Mesenchymal stem cell (in vitro differentiated cells and primary cell): Measurements from ENCODE around the gene MSX1.

Source experiments
- DNase-seq: peaks from one replicate; pipeline ENCODE4 v3.0.0-alpha.2; 2013
- H2AFZ ChIP-seq: one replicate; pipeline ENCODE4 v1.6.1; 2013; ENCODE audit warnings: low read depth, mild to moderate bottlenecking, control low read depth, inconsistent platforms, low read length, moderate library complexity
- H2AK5ac ChIP-seq: 2 replicates; pipeline ENCODE4 v1.6.1; 2013; ENCODE audit warnings: low read length, moderate library complexity, mild to moderate bottlenecking, inconsistent platforms; ENCODE audit not compliant: severe bottlenecking
- H2BK120ac ChIP-seq: one replicate; pipeline ENCODE4 v1.6.1; 2013; ENCODE audit warnings: low read depth, mild to moderate bottlenecking, inconsistent platforms, low read length, moderate library complexity
- H2BK12ac ChIP-seq, 2 experiments: one replicate each; pipeline ENCODE4 v1.6.1; 2013; ENCODE audit warnings: inconsistent platforms in 2 of 2, low read length in 2 of 2, mild to moderate bottlenecking in 2 of 2, moderate library complexity in 2 of 2, control low read depth in 1 of 2
- H2BK15ac ChIP-seq: one replicate; pipeline ENCODE4 v1.6.1; 2013; ENCODE audit warnings: mild to moderate bottlenecking, low read depth, inconsistent platforms; ENCODE audit not compliant: poor library complexity, severe bottlenecking
- H2BK5ac ChIP-seq: 2 replicates; pipeline ENCODE4 v1.6.1; 2013; ENCODE audit warnings: low read depth, mild to moderate bottlenecking, low read length, control low read depth, inconsistent platforms; ENCODE audit not compliant: poor library complexity, severe bottlenecking
- H3K14ac ChIP-seq, 2 experiments: one replicate each; pipeline ENCODE4 v1.6.1; 2013; ENCODE audit warnings: inconsistent platforms in 2 of 2, low read length in 2 of 2, control low read depth in 1 of 2, mild to moderate bottlenecking in 1 of 2, moderate library complexity in 1 of 2
- H3K18ac ChIP-seq, 2 experiments: one replicate each; pipeline ENCODE4 v1.6.1; 2013; ENCODE audit warnings: inconsistent platforms in 2 of 2, low read length in 2 of 2, control low read depth in 1 of 2, low read depth in 1 of 2, mild to moderate bottlenecking in 1 of 2
- H3K23ac ChIP-seq, 2 experiments: one replicate each; pipeline ENCODE4 v1.6.1; 2013; ENCODE audit warnings: inconsistent platforms in 2 of 2, low read length in 2 of 2, mild to moderate bottlenecking in 2 of 2, moderate library complexity in 2 of 2, control low read depth in 1 of 2
- H3K27ac ChIP-seq: 2 replicates; pipeline ENCODE4 v1.5.1; 2013; ENCODE audit warnings: mild to moderate bottlenecking, moderate library complexity, low read length, control low read depth, inconsistent platforms; ENCODE audit not compliant: poor library complexity, severe bottlenecking
- H3K27me3 ChIP-seq, 2 experiments: 2 replicates each; pipeline versions ENCODE4 v1.6.1 to v1.7.0; 2013; ENCODE audit warnings: low read length in 2 of 2, mild to moderate bottlenecking in 2 of 2, moderate library complexity in 2 of 2, control low read depth in 1 of 2, inconsistent platforms in 1 of 2; ENCODE audit not compliant: control insufficient read depth in 1 of 2, insufficient read depth in 1 of 2
- H3K36me3 ChIP-seq, 2 experiments: 2 replicates each; pipeline versions ENCODE4 v1.6.1 to v1.7.0; 2013; ENCODE audit warnings: low read length in 2 of 2, control low read depth in 1 of 2, inconsistent platforms in 1 of 2, low read depth in 1 of 2, mild to moderate bottlenecking in 1 of 2; ENCODE audit not compliant: insufficient read depth in 2 of 2, control insufficient read depth in 1 of 2
- H3K4ac ChIP-seq, 2 experiments: one replicate each; pipeline ENCODE4 v1.6.1; 2013; ENCODE audit warnings: inconsistent platforms in 2 of 2, low read length in 2 of 2, mild to moderate bottlenecking in 2 of 2, moderate library complexity in 2 of 2, control low read depth in 1 of 2, low read depth in 1 of 2
- H3K4me1 ChIP-seq: 2 replicates; pipeline ENCODE4 v1.6.1; 2013; ENCODE audit warnings: low read depth, low read length, control low read depth; ENCODE audit not compliant: control insufficient read depth, insufficient read depth
- H3K4me2 ChIP-seq: 2 replicates; pipeline ENCODE4 v1.6.1; 2013; ENCODE audit warnings: low read length, mild to moderate bottlenecking, inconsistent platforms; ENCODE audit not compliant: poor library complexity, severe bottlenecking
- H3K4me3 ChIP-seq, 2 experiments: 2 replicates each; pipeline versions ENCODE4 v1.5.1 to v1.7.0; 2013; ENCODE audit warnings: low read length in 2 of 2, mild to moderate bottlenecking in 2 of 2, control low read depth in 1 of 2, low read depth in 1 of 2; ENCODE audit not compliant: insufficient read depth in 1 of 2
- H3K79me1 ChIP-seq: replicated peaks from 2 replicates; pipeline ENCODE4 v1.6.1; 2013; ENCODE audit warnings: mild to moderate bottlenecking, control low read depth, low read length, inconsistent platforms; ENCODE audit not compliant: poor library complexity, severe bottlenecking
- H3K9ac ChIP-seq: 2 replicates; pipeline ENCODE4 v1.7.0; 2013; ENCODE audit warnings: mild to moderate bottlenecking, low read length, moderate library complexity
- H3K9me3 ChIP-seq: 2 replicates; pipeline ENCODE4 v1.7.0; 2013; ENCODE audit warnings: mild to moderate bottlenecking, low read length; ENCODE audit not compliant: control insufficient read depth
- H4K8ac ChIP-seq: one replicate; pipeline ENCODE4 v1.6.1; 2013; ENCODE audit warnings: inconsistent platforms, mild to moderate bottlenecking, low read length, moderate library complexity
- H4K91ac ChIP-seq: one replicate; pipeline ENCODE4 v1.6.1; 2013; ENCODE audit warnings: mild to moderate bottlenecking, low read length, inconsistent platforms
- WGBS: methylation state at CpG from one replicate; pipeline ENCODE4 v1.1.7; 2013; ENCODE audit warnings: mixed read lengths; 5-methylcytosine and 5-hydroxymethylcytosine counted together

Gene MSX1

GRCh38 chr4:4890574-4891255, 31.2 kb downstream of the MSX1 start:
- H2BK15ac ChIP-seq, result no peak overlapping the region
- no peak overlapping the region for H2BK5ac ChIP-seq
- peaks cover 31 to 53% of the 10 kb centered on the region in 2 experiments for H3K27me3 ChIP-seq
- no peak overlapping the region for H3K4me2 ChIP-seq
- no peaks in the 10 kb centered on the region for H3K4me1 ChIP-seq
- H4K91ac ChIP-seq, result no peak overlapping the region
- no peak overlapping the region for H3K27ac ChIP-seq
- H3K23ac ChIP-seq, result no peak overlapping the region
- H3K9ac ChIP-seq, result no peak overlapping the region
- no peak overlapping the region for H3K4ac ChIP-seq
- no peaks in the 10 kb centered on the region for H3K79me1 ChIP-seq
- H3K36me3 ChIP-seq, result no peaks in the 10 kb centered on the region
- H3K18ac ChIP-seq, result no peak overlapping the region
- H3K9me3 ChIP-seq, result no peaks in the 10 kb centered on the region
- no peak overlapping the region for H2AFZ ChIP-seq
- no peak for DNase-seq
- H2BK120ac ChIP-seq, result no peak overlapping the region
- no peak overlapping the region for H2BK12ac ChIP-seq
- H3K4me3 ChIP-seq, result no peak overlapping the region
- H2AK5ac ChIP-seq, result no peak overlapping the region
- H4K8ac ChIP-seq, result no peak overlapping the region
- H3K14ac ChIP-seq, result no peak overlapping the region
- 77% methylated on average over 7 of the region's 7 CpGs for WGBS

GRCh38 chr4:4893721-4894120, 34.3 kb downstream of the MSX1 start:
- Histone ChIP-seq H2AFZ (no peak overlapping the region), H2BK5ac (no peak overlapping the region), H4K8ac (no peak overlapping the region), H3K18ac (no peak overlapping the region), H3K14ac (no peak overlapping the region), H3K4me2 (no peak overlapping the region), H2BK12ac (no peak overlapping the region), H2AK5ac (no peak overlapping the region), H3K79me1 (no peaks in the 10 kb centered on the region), H3K4ac (no peak overlapping the region), H3K9me3 (no peaks in the 10 kb centered on the region), H4K91ac (no peak overlapping the region), H2BK15ac (no peak overlapping the region), H2BK120ac (no peak overlapping the region), H3K4me3 (no peak overlapping the region), H3K27ac (no peak overlapping the region), H3K27me3 (peaks cover 14 to 46% of the 10 kb centered on the region in 2 experiments), H3K23ac (no peak overlapping the region), H3K9ac (no peak overlapping the region), H3K4me1 (no peaks in the 10 kb centered on the region), H3K36me3 (no peaks in the 10 kb centered on the region)
- WGBS, result 82% methylated on average over 2 of the region's 4 CpGs
- DNase-seq, result no peak

GRCh38 chr4:4899202-4899925, 39.9 kb downstream of the MSX1 start:
- Histone ChIP-seq H2AFZ (no peak overlapping the region), H3K4me2 (no peak overlapping the region), H3K79me1 (no peaks in the 10 kb centered on the region), H3K23ac (no peak overlapping the region), H3K9ac (no peak overlapping the region), H3K4me3 (no peak overlapping the region), H2BK120ac (no peak overlapping the region), H3K27me3 (peaks cover 16 to 34% of the 10 kb centered on the region in 2 experiments), H4K8ac (no peak overlapping the region), H3K9me3 (no peaks in the 10 kb centered on the region), H2BK12ac (no peak overlapping the region), H3K18ac (no peak overlapping the region), H2AK5ac (no peak overlapping the region), H3K14ac (no peak overlapping the region), H3K36me3 (no peaks in the 10 kb centered on the region), H2BK5ac (no peak overlapping the region), H4K91ac (no peak overlapping the region), H3K27ac (no peak overlapping the region), H2BK15ac (no peak overlapping the region), H3K4me1 (no peaks in the 10 kb centered on the region), H3K4ac (no peak overlapping the region)
- DNase-seq, result no peak
- WGBS, result 66% methylated on average over 5 of the region's 5 CpGs

GRCh38 chr4:4901877-4902276, 42.4 kb downstream of the MSX1 start:
- Histone ChIP-seq H3K79me1 (no peaks in the 10 kb centered on the region), H2BK15ac (no peak overlapping the region), H2AFZ (no peak overlapping the region), H3K4me3 (no peak overlapping the region), H3K23ac (no peak overlapping the region), H4K91ac (no peak overlapping the region), H3K9ac (no peak overlapping the region), H2BK5ac (no peak overlapping the region), H3K27ac (no peak overlapping the region), H2BK12ac (no peak overlapping the region), H4K8ac (no peak overlapping the region), H2BK120ac (no peak overlapping the region), H3K27me3 (peaks cover 18 to 19% of the 10 kb centered on the region in 2 experiments), H3K4me2 (no peak overlapping the region), H2AK5ac (no peak overlapping the region), H3K9me3 (no peaks in the 10 kb centered on the region), H3K18ac (no peak overlapping the region), H3K4ac (no peak overlapping the region), H3K4me1 (no peaks in the 10 kb centered on the region), H3K14ac (no peak overlapping the region), H3K36me3 (no peaks in the 10 kb centered on the region)
- WGBS, result no CpG with 5 or more reads among the region's 2 CpGs
- DNase-seq, result no peak
